Heart left ventricle (tissue), 13 donors: ENCODE measurements around the gene OTUD1.

Experiments
- POLR2A ChIP-seq, 2 donors: fragments of 450-650 bp; IDR thresholded peaks; one replicate each; pipeline ENCODE4 v1.6.1; 2017; ENCODE audit warnings: antibody characterized with exemption in 2 of 2, mild to moderate bottlenecking in 2 of 2, moderate library complexity in 2 of 2
- TF ChIP-seq, protein P1 (sequence below), 12 donors: fragments of 200-600 bp; sonication (generic) in 4 of 12; IDR thresholded peaks; one replicate each; pipeline versions ENCODE4 v1.5.0 to v1.8.0; 2018 to 2022; ENCODE audit warnings: antibody characterized with exemption in 12 of 12, mild to moderate bottlenecking in 5 of 12
- donor health status: ischemic (EF 13 %, LVEDD 7.1; RV severe dilation, severe dysfunction).
- donor health status: DM: no; HTN: yes; CAD: no.
- donor health status: DM: no; HTN: no; CAD: no.
- donor health status: ischemic (EF 25% LVEDD 6.9; RV normal size, moderate dysfunction).
- donor health status: ischemic (EF 25% LVEDD 5.7; RV mildly dilated, moderate dysfunction).
- donor health status: ischemic (EF 35%, LVEDD 5.7; RV mildly dilated, moderate dysfunction).
- donor health status: nonischemic (EF 11% LVEDD 7.7; RV severe dilation, severe dysfunction).
- donor health status: DM: yes; HTN: yes; CAD: no.
- donor health status: PGD.
- donor health status: ischemic (EF 29% LVEDD 5.4; RV normal size, mild dysfunction).
- donor health status: nonischemic (EF 23%, LVEDD 6.1; RV moderate dilation, normal function).

DNA sequence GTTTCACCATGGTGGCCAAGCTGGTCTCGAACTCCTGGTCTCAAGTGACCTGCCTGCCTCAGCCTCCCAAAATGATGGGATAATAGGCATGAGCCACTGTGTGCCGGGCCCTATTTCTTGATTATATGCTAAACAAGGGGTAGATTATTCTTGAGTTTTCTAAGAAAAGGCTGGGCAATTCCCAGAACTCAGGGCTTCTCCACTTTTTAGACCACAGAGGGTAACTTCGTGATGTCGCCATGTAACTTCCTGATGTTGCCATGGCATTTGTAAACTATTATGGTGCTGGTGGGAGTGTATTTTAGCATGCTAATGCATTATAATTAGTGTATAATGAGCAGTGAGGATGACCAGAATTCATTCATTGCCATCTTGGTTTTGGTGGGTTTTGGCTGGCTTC is 35.8 kb downstream of the OTUD1 start:
- TF ChIP-seq, protein P1, sequence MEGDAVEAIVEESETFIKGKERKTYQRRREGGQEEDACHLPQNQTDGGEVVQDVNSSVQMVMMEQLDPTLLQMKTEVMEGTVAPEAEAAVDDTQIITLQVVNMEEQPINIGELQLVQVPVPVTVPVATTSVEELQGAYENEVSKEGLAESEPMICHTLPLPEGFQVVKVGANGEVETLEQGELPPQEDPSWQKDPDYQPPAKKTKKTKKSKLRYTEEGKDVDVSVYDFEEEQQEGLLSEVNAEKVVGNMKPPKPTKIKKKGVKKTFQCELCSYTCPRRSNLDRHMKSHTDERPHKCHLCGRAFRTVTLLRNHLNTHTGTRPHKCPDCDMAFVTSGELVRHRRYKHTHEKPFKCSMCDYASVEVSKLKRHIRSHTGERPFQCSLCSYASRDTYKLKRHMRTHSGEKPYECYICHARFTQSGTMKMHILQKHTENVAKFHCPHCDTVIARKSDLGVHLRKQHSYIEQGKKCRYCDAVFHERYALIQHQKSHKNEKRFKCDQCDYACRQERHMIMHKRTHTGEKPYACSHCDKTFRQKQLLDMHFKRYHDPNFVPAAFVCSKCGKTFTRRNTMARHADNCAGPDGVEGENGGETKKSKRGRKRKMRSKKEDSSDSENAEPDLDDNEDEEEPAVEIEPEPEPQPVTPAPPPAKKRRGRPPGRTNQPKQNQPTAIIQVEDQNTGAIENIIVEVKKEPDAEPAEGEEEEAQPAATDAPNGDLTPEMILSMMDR (IDR thresholded peaks at IDR 0.05), result no peak
- no peak for TF ChIP-seq POLR2A (IDR thresholded peaks at IDR 0.05)
